GM21786 (cell line): ENCODE measurements around the gene AKAP9.
"Not testable (repeated sequence)": the region's sequence is repeated elsewhere in the genome, so short reads cannot be mapped to it uniquely, and the experiment has no call there.

Experiments used
- ATAC-seq: cut with Tn5 transposase; IDR thresholded peaks from one replicate; pipeline ENCODE4 v1.9.1; 2021; ENCODE audit not compliant: unreplicated experiment

The AKAP9 gene

DNA sequence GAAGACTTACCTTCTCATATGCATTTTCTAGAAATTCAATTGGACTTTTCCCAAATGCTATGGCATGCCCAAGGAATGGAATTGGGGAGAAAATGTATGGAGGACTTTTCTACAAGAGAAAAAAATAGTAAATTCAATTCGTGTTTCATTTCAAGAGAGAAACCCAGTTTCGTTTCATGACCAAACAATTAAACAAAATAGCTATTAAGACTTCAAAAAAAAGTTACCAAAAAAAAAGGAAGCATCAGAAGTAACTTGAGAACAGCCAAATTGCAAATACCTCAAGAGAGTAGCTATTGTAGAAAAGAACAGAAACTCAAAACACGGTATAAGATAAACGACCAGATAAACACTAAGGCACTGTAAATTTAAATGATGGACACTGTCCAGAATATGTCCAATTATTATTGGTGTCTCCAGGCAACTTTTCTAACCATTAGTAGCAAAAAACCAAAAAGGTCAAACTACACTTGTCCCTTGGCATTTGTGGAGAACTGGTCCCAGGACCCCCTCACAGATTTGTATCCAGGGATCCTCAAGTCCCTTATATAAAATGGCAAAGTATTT, 191.2 kb downstream of the AKAP9 start:
- ATAC-seq: no peak

DNA sequence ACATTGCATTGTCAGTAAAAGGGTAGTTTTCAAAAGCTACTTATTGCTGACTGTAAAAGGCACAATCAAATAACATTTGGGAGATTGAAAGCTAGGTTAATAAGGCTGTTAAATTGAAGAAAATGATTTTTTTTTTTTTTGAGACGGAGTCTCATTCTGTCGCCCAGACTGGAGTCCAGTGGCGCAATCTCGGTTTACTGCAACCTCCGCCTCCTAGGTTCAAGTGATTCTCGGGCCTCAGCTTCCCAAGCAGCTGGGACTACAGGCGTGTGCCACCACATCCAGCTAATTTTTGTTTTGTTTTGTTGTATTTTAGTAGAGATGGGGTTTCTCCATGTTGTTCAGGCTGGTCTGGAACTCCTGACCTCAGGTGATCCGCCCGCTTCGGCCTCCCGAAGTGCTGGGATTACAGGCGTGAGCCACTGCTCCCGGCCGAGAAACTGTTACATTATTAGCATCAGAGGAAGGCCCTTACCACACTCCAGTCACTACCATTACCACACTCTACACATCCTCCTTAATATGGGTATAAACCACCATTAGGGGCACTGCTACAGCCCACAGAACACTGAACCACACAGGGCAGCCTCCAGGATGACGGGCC, 192.6 kb downstream of the AKAP9 start:
- peak; percentile 20 for ATAC-seq

DNA sequence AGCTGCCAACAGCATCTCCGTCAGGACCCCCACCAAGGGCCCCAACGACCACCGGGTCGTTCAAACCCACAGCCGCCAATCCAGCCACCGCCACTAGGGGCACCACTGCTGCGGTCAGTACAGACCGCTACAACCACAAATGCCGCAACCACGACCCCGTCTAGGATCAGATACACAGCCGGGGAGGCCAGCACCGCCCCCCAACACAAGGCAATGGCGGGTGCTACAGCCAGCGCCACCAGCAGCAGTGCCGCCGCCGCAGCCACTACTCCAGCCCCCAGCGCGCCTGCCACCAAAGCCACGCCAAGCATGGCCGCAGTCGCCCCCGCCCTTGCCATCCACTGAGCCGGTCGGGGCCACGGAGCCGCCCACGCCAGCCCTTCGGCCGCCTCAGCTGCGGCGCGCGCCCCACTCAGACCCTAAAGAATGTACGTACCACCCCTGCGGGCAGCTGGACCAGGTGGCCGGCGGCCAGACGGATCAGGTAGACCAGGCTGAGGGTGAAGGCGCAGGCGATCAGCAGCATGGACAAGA, 193.1 kb downstream of the AKAP9 start:
- peak; percentile 29 for ATAC-seq

DNA sequence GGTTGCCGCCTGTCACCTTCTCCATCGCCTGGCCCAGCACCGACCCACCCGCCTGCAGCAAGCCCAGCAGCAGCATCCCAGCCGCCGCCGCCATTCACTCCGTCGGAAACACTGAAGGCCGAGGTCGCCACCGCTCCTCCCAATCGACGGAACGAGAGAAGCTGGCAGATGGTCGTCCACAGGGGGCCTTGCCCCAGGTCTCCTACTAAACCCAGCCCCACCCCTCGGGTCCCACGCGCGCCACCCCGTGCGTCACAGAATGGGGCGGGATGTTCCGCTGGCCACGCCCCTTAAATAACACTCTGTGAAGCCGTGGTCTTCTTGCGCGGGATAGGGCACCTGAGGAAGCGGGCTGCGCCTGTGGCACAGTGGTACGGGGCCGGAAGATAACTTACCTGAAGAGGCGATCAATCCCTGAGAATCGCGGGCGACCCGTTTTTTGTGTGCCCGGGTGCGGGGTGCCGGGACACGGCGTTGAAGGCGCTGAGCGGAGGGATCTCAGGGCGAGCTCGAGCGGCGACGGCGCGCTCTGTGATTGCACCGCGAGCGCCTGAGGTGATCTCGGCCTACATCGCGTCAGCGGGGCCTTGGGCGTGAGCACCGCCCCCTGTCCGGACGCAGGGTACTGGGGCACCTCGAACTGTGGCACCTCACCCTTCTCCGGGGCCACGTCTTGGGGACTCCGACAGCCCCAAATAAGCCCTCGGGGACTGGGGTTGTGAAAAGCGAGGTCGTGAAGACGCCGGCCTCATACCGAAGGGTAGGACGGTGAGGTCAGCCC, 193.8 kb downstream of the AKAP9 start, which contains the start of gene CYP51A1:
Gene CYP51A1, minus strand, starts transcription at position 207 of the 781 bp plus-strand sequence. Its CDS starts 113 bp downstream, at position 94.
- ATAC-seq: peak; percentile 84

DNA sequence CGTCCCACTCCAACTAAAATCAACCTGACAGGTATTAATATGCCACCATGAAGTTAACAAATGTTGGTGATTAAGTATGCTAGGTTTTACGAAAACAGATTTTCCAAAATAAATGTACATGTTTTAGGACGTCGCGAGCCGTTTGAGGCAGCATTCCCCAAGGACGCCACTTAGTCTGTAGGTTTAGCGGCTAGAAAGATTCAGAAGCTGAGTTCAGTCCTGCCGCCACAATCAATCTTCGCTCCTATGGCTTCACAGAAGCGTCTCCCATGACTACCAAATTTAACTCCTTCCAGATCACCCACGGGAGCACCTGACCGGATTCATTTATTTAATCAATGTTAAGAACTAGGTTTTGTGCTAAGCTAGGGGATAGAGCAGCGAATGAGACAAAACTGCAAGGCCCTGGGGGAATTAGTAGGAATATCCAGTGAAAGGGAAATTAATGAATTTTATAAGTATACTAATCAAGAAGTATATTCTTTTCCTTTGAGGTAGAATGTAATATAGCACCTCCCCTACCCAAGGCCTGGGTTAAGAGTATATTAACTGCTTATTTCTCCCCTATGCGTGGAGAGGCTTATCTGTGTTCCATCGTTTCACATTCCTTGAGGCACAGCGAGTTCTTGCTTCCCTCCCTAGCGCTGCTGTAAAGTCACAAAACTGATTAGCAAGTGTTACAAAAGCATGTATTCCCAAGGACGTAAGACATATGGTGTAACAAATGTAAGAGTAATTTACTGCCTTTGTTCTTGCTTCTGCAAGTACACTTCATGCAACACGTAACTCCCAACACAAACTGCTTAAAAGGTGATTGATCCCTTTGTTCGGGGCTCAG, 194.6 kb downstream of the AKAP9 start:
- no peak for ATAC-seq

DNA sequence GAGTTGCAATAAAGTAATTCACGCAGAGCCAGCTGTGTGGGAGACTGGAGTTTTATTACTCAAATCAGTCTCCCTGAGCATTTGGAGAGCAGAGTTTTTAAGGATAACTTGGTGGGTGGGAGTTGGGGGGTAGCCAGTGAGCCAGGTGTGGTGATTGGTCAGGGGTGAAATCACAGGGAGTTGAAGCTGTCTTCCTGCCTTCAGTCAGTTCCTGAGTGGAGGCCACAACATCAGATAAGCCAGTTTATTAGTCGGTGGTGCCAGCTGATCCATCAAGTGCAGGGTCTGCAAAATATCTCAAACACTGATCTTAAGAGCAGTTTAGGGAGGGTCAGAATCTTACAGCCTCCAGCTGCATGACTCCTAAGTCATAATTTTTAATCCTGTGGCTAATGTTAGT, 196.9 kb downstream of the AKAP9 start:
- ATAC-seq: no peak

DNA sequence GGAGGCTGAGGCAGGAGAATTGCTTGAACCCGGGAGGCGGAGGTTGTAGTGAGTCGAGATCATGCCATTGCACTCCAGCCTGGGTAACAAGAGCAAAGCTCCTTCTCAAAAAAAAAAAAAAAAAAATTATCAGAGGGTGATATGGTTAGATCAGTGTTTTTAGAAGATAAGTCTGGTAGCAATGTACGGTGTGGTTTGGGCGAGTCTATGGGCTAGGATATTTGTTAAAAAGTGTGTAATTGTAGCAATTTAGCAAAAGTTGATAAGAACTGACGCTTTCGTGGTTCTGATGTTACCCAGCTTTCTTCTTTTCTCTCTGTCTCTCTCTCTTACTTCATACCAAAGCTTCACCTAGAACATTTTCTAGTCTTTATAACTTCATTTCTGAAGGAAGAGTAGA, 200.5 kb downstream of the AKAP9 start:
- ATAC-seq: no peak

DNA sequence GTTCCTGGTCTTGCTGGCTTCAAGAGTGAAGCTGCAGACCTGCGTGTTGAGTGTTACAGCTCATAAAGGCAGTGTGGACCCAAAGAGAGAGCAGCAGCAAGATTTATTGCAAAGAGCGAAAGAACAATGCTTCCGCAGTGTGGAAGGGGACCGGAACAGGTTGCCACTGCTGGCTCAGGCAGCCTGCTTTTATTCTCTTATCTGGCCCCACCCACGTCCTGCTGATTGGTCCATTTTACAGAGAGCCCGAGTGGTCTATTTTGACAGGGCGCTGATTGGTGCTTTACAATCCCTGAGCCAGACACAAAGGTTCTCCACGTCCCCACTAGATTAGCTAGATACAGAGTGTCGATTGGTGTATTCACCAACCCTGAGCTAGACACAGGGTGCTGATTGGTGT, 202.1 kb downstream of the AKAP9 start:
- not testable (repeated sequence) for ATAC-seq

DNA sequence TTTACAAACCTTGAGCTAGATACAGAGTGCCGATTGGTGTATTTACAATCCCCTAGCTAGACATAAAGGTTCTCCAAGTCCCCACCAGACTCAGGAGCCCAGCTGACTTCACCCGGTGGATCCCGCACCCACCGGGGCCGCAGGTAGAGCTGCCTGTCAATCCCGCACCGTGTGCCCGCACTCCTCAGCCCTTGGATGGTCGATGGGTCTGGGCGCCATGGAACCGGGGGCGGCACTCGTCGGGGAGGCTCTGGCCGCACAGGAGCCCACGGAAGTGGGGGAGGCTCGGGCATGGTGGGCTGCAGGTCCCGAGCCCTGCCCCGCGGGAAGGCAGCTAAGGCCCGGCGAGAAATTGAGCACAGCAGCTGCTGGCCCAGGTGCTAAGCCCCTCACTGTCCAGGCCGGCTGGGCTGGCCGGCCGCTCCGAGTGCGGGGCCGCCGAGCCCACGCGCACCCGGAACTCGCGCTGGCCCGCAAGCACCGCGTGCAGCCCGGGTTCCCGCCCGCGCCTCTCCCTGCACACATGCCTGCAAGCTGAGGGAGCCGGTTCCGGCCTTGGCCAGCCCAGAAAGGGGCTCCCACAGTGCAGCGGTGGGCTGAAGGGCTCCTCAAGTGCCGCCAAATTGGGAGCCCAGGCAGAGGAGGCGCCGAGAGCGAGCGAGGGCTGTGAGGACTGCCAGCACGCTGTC, 202.7 kb downstream of the AKAP9 start:
- not testable (repeated sequence) for ATAC-seq

DNA sequence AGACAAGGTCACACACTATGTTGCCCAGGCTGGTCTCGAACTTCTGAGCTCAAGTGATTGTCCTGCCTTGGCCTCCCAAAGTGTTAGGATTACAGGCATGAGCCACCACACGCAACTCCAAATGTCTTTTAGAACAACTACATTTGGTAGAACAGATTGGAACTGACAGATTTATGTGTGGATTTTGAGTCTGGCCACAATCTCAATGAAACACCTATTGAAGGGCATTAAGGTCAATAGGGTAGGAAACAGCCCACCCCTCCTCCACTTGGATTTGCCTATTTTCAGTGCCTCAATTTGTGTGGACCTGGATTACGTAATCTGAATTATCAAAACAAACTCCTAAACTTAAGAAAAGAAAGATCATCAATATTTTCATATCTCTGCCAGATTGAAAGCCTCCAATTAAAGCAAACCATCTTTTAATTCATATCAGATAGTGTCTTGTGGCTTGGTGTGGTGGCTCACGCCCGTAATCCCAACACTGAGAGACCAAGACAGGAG, 209.1 kb downstream of the AKAP9 start:
- ATAC-seq: no peak

DNA sequence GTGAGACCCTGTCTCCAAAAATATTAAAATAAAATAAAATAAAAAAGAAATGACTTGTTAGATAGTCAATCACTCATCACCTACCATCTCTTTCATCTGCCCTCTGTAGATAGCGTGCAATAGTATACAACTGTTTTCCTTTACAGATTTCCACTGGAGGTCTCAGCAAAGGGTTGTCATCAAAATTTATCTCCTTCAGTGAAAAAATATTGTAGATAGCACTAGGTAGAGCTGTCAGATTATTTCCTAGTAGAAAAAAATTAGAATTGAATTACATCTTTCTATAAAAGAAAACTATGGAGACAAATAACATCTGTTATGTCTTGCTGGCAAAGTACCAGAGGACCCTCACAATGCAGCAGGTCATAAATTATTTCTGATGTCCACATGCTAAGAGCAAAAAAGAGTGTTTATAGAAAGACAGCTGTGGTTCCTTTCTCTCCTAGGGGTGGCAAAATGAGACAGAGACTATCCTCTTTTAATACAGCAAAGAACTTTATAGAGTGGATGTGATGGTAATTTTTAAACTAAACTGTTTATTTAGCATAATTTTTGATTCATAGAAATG, 209.9 kb downstream of the AKAP9 start:
- no peak for ATAC-seq

DNA sequence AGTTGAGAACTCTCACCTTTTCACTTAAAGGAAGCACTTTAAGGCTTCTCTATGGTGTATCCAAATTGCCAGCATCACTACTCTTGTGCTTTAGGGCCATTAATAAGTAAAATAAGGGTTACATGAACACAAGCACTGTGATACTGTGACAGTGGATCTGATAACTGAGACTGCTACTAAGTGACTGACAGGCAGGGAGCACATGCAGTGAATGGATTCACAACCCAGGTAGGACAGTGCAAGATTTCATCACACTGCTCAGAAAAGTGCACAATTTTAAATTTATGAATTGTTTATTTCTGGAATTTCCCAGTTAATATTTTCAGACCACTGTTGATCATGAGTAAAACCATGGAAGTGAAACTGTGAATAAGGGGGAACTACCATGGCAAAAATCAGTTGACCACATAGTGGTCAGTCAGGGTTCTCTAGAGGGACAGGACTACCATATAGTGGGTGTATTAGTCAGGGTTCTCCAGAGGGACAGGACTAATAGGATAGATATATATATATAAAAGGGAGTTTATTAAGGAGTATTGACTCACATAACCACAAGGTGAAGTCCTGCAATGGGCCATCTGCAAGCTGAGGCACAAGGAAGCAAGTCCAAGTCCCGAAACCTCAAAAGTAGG, 214.6 kb downstream of the AKAP9 start:
- ATAC-seq: no peak

DNA sequence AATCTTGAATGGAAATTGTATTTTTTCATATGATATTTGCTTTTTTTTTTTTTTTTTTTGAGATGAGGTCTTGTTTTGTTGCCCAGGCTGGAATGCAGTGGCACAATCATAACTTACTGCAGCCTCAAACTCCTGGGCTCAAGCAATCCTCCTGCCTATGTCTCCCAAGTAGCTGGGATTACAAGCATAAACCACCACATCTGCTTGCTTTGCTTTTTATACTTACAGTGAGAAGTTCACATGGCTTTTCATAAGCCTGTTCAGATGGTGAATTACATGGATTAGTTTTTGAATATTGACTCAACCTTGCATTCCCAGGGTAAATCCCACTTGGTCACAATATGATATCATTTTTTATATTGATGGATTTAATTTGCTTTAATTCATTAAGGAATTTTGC, 216.3 kb downstream of the AKAP9 start:
- no peak for ATAC-seq

DNA sequence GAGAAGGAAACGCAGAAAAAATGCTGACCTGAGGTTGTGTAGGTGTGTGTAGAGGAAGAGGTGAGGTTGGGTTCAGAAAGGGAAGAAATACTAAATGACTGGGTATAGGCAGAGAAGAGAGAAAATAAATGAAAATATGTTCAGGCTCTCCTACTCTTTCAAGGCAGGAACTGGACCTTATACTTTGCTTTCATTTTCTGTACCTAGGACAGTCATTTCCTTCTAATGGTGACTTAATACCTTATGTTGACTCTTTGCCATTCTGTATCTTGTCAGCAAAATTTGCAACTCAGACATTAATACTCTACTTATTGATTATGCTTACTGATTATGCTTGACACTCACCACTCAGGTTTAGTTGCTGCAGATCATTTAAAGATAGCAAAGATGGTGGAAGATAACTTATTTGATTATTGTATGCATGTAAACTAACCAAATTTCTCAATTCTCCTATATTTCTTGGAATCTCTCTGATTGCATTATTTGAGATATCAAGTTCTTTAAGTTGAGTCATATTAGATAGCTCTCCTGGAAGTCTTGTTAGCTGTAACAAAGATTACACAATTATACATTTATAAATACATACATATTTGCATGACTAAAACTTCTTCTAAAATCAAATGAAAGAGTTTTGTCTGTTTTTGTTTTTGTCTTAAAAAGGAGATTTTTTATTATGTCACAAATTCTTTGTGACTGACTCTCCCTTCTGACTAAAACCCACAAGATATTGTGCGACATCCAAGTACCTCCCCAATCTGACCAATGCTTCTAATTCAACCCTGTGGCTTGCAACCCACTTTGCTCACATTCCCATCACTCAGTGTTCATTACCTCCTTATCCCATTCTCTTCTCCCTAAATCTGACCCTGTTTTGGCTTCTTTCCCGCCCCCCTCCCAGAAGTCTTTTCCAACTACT, 218.3 kb downstream of the AKAP9 start:
- ATAC-seq: peak; percentile 87
